Cardiac muscle cell (in vitro differentiated cells and primary cell): ENCODE measurements around the gene ABHD6. TPM values are rescaled to one million over a fixed set of nuclear protein-coding genes. Genes with fewer than 3 reads are reported as not detected.

Source experiments
- DNase-seq, 2 donors: peaks; one replicate each; pipeline versions ENCODE4 v3.0.0 to v3.0.0-alpha.2; 2010 to 2017; ENCODE audit warnings: low read depth in 1 of 2, low spot score in 1 of 2
- H3K27ac ChIP-seq: fragments of 200-600 bp; sonication (generic); 2 replicates; pipeline ENCODE4 v1.5.1; 2016
- H3K27me3 ChIP-seq: fragments of 200-600 bp; sonication (generic); 2 replicates; pipeline ENCODE4 v1.6.0; 2016; ENCODE audit warnings: control low read depth
- H3K36me3 ChIP-seq: fragments of 200-600 bp; sonication (generic); 2 replicates; pipeline ENCODE4 v1.5.1; 2016; ENCODE audit warnings: control low read depth
- H3K4me1 ChIP-seq: fragments of 200-600 bp; sonication (generic); 2 replicates; pipeline ENCODE4 v1.8.1; 2017; ENCODE audit warnings: low read depth, mild to moderate bottlenecking, mixed run types
- H3K4me3 ChIP-seq: fragments of 200-600 bp; sonication (generic); 2 replicates; pipeline ENCODE4 v1.5.1; 2016; ENCODE audit warnings: mild to moderate bottlenecking
- H3K9me3 ChIP-seq: fragments of 200-600 bp; sonication (generic); 2 replicates; pipeline ENCODE4 v1.5.1; 2017; ENCODE audit warnings: low read depth, mild to moderate bottlenecking, control low read depth
- CTCF ChIP-seq: IDR thresholded peaks from 2 replicates; pipeline ENCODE4 v1.5.1; 2012; ENCODE audit warnings: low read depth, mild to moderate bottlenecking, low read length
- polyA plus RNA-seq: library from polyadenylated mRNA; unstranded; fragments of >200 nt; fragmentation: Nextera tagmentation; extraction: Ambion mirVana; gene quantifications from 2 replicates; pipeline ENCODE4 v1.2.1, GENCODE V29; 2016
- total RNA-seq: library from RNA; depleted of rRNA; stranded (reverse); fragments of >200 nt; gene quantifications from 2 replicates; pipeline ENCODE4 v1.2.3, GENCODE V29; 2016

ABHD6 gene
- total and polyA plus RNA-seq, 2 experiments from 2014 or later, result 12.9 to 31.4 TPM

GRCh38 chr3:58340594-58341244, 103.1 kb downstream of the ABHD6 start:
- no peaks in the 10 kb centered on the region for H3K36me3 ChIP-seq
- no peak for DNase-seq
- no peaks in the 10 kb centered on the region for H3K27me3 ChIP-seq
- TF ChIP-seq CTCF, result no peak
- no peaks in the 10 kb centered on the region for H3K9me3 ChIP-seq
- no peak overlapping the region for H3K4me3 ChIP-seq
- peak overlapping the region; percentile 71 for H3K27ac ChIP-seq
- peaks cover 8% of the 10 kb centered on the region for H3K4me1 ChIP-seq

- no peak for TF ChIP-seq CTCF
- Histone ChIP-seq H3K4me3 (no peak overlapping the region), H3K9me3 (no peaks in the 10 kb centered on the region), H3K4me1 (peaks cover 8% of the 10 kb centered on the region), H3K27ac (peak overlapping the region; percentile 71), H3K27me3 (no peaks in the 10 kb centered on the region), H3K36me3 (no peaks in the 10 kb centered on the region)
- no peak for DNase-seq
Observed at GRCh38 chr3:58341376-58341775, 103.8 kb downstream of the ABHD6 start.

GRCh38 chr3:58342676-58343075, 105.1 kb downstream of the ABHD6 start:
- no peak for DNase-seq
- TF ChIP-seq CTCF, result no peak
- Histone ChIP-seq H3K4me3 (no peak overlapping the region), H3K27me3 (no peaks in the 10 kb centered on the region), H3K36me3 (no peaks in the 10 kb centered on the region), H3K4me1 (peaks cover 8% of the 10 kb centered on the region), H3K27ac (no peak overlapping the region), H3K9me3 (no peaks in the 10 kb centered on the region)

Other genes starting within 250 kb of the ABHD6 start
- gene FLNB, start 229.4 kb upstream of the ABHD6 start, total RNA-seq, result 25.2 and 28.7 TPM in 2 replicates
- gene FLNB, start 229.4 kb upstream of the ABHD6 start, polyA plus RNA-seq, result 12.1 and 13.8 TPM in 2 replicates
- gene DNASE1L3, start 26.8 kb upstream of the ABHD6 start, total RNA-seq, result 0.21 and 0.39 TPM in 2 replicates
- 0.51 and 0.94 TPM in 2 replicates for gene DNASE1L3, start 26.8 kb upstream of the ABHD6 start, polyA plus RNA-seq
- gene RPP14, start 68.5 kb downstream of the ABHD6 start, total RNA-seq, result 7.9 and 11.1 TPM in 2 replicates
- 14.2 TPM in 2 replicates for gene RPP14, start 68.5 kb downstream of the ABHD6 start, polyA plus RNA-seq
- gene HTD2, start 68.7 kb downstream of the ABHD6 start, total RNA-seq, result 9.9 and 11.8 TPM in 2 replicates
- 26.0 and 36.0 TPM in 2 replicates for gene HTD2, start 68.7 kb downstream of the ABHD6 start, polyA plus RNA-seq
- 19.3 and 26.8 TPM in 2 replicates for gene PXK, start 95.1 kb downstream of the ABHD6 start, total RNA-seq
- 18.1 and 30.7 TPM in 2 replicates for gene PXK, start 95.1 kb downstream of the ABHD6 start, polyA plus RNA-seq
- gene PDHB, start 196.0 kb downstream of the ABHD6 start, total RNA-seq, result 260 and 584 TPM in 2 replicates
- 247 and 266 TPM in 2 replicates for gene PDHB, start 196.0 kb downstream of the ABHD6 start, polyA plus RNA-seq